Nephron (organoid): ENCODE results near the gene GCLM.

ENCODE experiments used
- H3K27ac Mint-ChIP-seq, 3 experiments: 2 replicates each; pipeline ENCODE4 v1.8.0; 2020; ENCODE audit warnings: mixed read lengths in 3 of 3, mild to moderate bottlenecking in 2 of 3, moderate library complexity in 1 of 3
- H3K27me3 Mint-ChIP-seq: 2 replicates; pipeline ENCODE4 v1.8.0; 2021; ENCODE audit warnings: low read depth, mild to moderate bottlenecking, moderate library complexity, mixed read lengths
- H3K36me3 Mint-ChIP-seq: 2 replicates; pipeline ENCODE4 v1.8.0; 2020; ENCODE audit warnings: low read depth, mixed read lengths
- H3K4me1 Mint-ChIP-seq: 2 replicates; pipeline ENCODE4 v1.8.0; 2020; ENCODE audit warnings: mixed read lengths
- H3K4me3 Mint-ChIP-seq, 3 experiments: 2 replicates each; pipeline ENCODE4 v1.8.0; 2020; ENCODE audit warnings: mild to moderate bottlenecking in 3 of 3, mixed read lengths in 3 of 3, moderate library complexity in 2 of 3
- H3K9me3 Mint-ChIP-seq: 2 replicates; pipeline ENCODE4 v1.8.0; 2020; ENCODE audit warnings: mixed read lengths
- TF ChIP-seq, protein P1 (sequence below), 3 experiments: fragments of 200-600 bp; sonication (generic); IDR thresholded peaks; one replicate each; pipeline ENCODE4 v1.5.0; 2021; ENCODE audit warnings: antibody characterized with exemption in 3 of 3; ENCODE audit not compliant: unreplicated experiment in 3 of 3

The GCLM gene

DNA sequence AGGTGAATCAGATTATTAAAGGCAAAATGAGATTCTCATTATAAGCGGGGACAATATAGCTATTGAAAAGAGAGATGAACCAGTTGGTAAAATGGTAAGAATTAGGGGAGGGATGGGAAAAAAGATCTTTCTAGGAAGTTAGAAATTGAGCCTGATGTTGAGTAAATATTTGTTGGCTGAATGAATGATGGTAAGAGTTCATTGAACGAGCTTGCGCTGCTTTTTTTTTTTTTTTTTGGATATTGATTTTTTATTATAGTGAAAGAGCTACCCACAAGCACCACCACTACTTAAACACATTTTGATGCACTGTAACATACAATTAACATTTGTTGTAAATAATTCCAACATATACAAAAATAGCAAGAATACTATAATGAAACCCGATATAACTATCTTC, 1.1 kb upstream of the GCLM start:
- Mint-ChIP-seq H3K27ac (peak overlapping the region; percentile 39 to 65 (median 42)), H3K4me3 (peak overlapping the region; percentile 75 to 87 (median 85)), H3K4me1 (peaks cover 13% of the 10 kb centered on the region), H3K9me3 (peaks cover 20% of the 10 kb centered on the region), H3K36me3 (no peaks in the 10 kb centered on the region), H3K27me3 (peaks cover 26% of the 10 kb centered on the region)
- TF ChIP-seq, protein P1, sequence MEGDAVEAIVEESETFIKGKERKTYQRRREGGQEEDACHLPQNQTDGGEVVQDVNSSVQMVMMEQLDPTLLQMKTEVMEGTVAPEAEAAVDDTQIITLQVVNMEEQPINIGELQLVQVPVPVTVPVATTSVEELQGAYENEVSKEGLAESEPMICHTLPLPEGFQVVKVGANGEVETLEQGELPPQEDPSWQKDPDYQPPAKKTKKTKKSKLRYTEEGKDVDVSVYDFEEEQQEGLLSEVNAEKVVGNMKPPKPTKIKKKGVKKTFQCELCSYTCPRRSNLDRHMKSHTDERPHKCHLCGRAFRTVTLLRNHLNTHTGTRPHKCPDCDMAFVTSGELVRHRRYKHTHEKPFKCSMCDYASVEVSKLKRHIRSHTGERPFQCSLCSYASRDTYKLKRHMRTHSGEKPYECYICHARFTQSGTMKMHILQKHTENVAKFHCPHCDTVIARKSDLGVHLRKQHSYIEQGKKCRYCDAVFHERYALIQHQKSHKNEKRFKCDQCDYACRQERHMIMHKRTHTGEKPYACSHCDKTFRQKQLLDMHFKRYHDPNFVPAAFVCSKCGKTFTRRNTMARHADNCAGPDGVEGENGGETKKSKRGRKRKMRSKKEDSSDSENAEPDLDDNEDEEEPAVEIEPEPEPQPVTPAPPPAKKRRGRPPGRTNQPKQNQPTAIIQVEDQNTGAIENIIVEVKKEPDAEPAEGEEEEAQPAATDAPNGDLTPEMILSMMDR (IDR thresholded peaks at IDR 0.05; ENCODE audit: unreplicated experiment in 3 of 3) = no peak

DNA sequence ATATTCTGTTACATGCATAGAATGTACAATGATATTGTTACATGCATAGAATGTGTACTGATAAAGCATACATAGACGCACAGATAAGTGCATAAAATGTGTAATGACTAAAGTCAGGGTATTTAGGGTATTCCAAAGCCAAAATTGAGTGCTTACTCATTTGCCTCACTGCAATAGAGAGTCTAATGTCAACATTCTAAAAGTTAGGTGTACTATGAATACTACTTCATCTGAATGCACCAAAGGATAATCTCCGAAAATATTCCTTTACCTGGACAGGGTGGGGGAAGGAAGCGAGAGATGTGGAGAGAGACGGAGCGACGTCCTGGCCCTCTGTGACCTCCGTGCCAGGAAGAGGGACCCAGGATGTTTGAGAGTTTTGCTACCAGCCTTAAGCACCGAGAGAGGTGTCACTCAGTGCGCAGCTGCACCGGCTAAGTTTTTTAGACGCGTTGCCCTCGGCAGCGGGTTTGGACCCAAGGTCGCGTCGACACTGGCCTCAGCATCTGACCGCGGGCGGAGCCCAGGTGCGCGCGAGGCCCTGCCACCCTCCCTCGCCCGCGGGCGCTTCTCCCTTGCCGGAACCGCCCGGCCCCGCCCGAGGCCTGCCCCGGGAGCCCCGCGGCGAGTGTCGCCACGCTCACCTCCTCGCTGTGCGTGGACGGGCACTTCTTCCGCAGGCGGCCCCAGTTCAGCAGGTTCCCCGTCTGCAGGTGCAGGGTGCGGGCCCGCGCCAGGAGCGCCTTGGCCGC, 660 bp downstream of the GCLM start:
- H3K9me3 Mint-ChIP-seq = peaks cover 12% of the 10 kb centered on the region
- no peaks in the 10 kb centered on the region for H3K36me3 Mint-ChIP-seq

DNA sequence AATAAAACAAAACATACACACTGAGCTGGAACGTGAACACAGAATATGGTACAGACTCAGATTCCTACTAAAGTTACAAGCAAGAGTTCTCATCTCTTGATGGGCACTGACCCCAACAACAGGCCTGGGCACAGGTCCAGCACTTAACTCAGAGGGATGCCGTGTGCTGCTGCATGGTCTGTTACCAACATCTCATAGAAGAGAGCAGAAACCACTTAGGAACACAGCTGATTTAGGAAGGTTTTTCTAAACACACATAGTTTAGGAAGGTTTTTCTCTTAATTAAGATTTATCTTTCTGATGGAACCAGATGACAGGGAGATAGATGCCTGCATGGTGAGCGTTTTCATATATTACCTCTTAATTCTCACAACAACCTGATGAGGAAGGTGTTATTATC, 1.5 kb downstream of the GCLM start:
- Mint-ChIP-seq H3K27ac (peak overlapping the region in 2 of 3 experiments; percentile 43 to 85), H3K4me3 (peak overlapping the region; percentile 83 to 91 (median 89)), H3K9me3 (peaks cover 10% of the 10 kb centered on the region), H3K27me3 (peaks cover 4% of the 10 kb centered on the region), H3K36me3 (no peaks in the 10 kb centered on the region), H3K4me1 (peaks cover 13% of the 10 kb centered on the region)
- TF ChIP-seq, protein P1 (IDR thresholded peaks at IDR 0.05; ENCODE audit: unreplicated experiment in 3 of 3) = no peak

More for the DNA sequence above, 660 bp downstream of the GCLM start:
- Mint-ChIP-seq H3K4me3 (peak overlapping the region; percentile 82 to 98 (median 90)), H3K27me3 (peaks cover 11% of the 10 kb centered on the region), H3K4me1 (peaks cover 13% of the 10 kb centered on the region), H3K27ac (peak overlapping the region; percentile 54 to 62 (median 62))
- TF ChIP-seq, protein P1 (IDR thresholded peaks at IDR 0.05; ENCODE audit: unreplicated experiment in 3 of 3) = no peak

DNA sequence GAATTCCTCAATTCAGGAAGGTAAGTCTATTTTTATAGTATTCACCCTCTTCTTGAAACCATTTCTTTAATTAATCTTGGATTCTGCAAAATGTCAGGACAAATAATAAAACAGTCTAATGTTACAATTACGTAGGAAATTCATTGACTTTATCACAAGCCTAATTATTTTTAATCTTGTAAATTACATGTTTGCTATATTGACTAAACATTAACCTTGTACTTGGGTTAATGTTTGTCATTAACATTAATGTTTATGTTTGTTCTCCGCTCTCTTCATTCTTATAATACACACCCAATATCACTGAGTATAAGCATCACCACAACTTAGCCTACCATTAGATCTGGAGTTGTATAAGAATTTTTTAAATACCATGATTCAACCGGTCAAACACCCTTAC, 2.8 kb downstream of the GCLM start:
- TF ChIP-seq, protein P1 (IDR thresholded peaks at IDR 0.05; ENCODE audit: unreplicated experiment in 3 of 3) = no peak
- Mint-ChIP-seq H3K27ac (peak overlapping the region in 1 of 3 experiments; percentile 20), H3K36me3 (no peaks in the 10 kb centered on the region), H3K9me3 (peaks cover 4% of the 10 kb centered on the region), H3K4me1 (peaks cover 13% of the 10 kb centered on the region), H3K4me3 (peak overlapping the region; percentile 1 to 30 (median 19)), H3K27me3 (peaks cover 4% of the 10 kb centered on the region)

DNA sequence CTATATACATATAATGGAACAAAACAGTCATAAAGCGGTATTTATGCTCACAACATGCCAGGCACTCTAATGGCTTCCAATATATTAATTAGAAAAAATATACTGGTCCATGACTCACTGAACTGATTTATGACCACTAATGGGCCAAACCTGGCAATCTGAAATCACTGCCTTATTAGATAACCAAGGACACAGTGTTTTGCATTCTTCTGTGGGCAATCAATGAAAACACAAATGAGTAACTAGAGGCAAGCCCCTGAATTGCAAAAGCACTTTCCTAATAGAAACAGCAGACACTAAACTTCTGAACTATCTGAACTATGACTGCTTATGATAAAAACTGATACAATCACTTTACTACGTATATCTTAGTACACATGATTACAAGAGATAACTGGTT, 3.5 kb downstream of the GCLM start:
- peaks cover 4% of the 10 kb centered on the region for H3K9me3 Mint-ChIP-seq
- TF ChIP-seq, protein P1 (IDR thresholded peaks at IDR 0.05; ENCODE audit: unreplicated experiment in 3 of 3) = no peak
- peaks cover 13% of the 10 kb centered on the region for H3K4me1 Mint-ChIP-seq
- H3K27ac Mint-ChIP-seq = peak overlapping the region in 1 of 3 experiments; percentile 52
- peaks cover 4% of the 10 kb centered on the region for H3K36me3 Mint-ChIP-seq
- H3K27me3 Mint-ChIP-seq = peaks cover 4% of the 10 kb centered on the region
- peak overlapping the region; percentile 45 to 52 (median 49) for H3K4me3 Mint-ChIP-seq

DNA sequence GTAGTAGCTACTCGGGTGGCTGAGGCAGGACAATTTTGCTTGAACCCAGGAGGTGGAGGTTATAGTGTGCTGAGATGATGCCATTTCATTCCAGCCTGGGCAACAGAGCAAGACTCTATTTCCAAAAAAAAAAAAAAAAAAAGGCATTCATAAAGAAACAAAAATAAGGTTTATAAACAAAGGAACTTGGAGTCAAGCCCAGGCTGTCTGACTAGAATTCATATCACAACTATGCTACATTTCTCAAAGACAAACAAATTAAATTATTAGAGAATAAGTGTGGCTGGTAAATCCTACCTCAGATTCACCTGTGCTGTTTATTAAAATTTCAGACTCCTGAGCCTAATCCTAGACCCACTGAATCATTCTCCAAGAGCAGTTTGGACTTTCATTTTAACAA, 4.2 kb downstream of the GCLM start:
- peaks cover 4% of the 10 kb centered on the region for H3K36me3 Mint-ChIP-seq
- no peak overlapping the region for H3K4me3 Mint-ChIP-seq
- TF ChIP-seq, protein P1 (IDR thresholded peaks at IDR 0.05; ENCODE audit: unreplicated experiment in 3 of 3) = no peak
- peaks cover 4% of the 10 kb centered on the region for H3K27me3 Mint-ChIP-seq
- H3K9me3 Mint-ChIP-seq = peaks cover 3% of the 10 kb centered on the region
- peaks cover 13% of the 10 kb centered on the region for H3K4me1 Mint-ChIP-seq
- no peak overlapping the region for H3K27ac Mint-ChIP-seq
